Breast epithelium (tissue), 4 donors: Measurements from ENCODE around the gene SLC6A3. TPM values are rescaled to one million over a fixed set of nuclear protein-coding genes. Genes with fewer than 3 reads are reported as not detected.
A peak's percentile ranks its signal among the peaks of the same experiment; 100 is the strongest.

Source experiments
- DNase-seq, 2 donors: peaks; one replicate each; pipeline ENCODE4 v3.0.0-alpha.2; 2019; ENCODE audit warnings: low spot score in 2 of 2
- H3K27ac ChIP-seq, 2 donors: fragments of 200-600 bp; sonication (generic) in 1 of 2; one replicate each; pipeline ENCODE4 v1.5.1; 2016 to 2019; ENCODE audit warnings: mild to moderate bottlenecking in 1 of 2
- H3K27me3 ChIP-seq, 2 donors: fragments of 200-600 bp; sonication (generic) in 1 of 2; one replicate each; pipeline versions ENCODE4 v1.5.1 to v1.6.0; 2017 to 2019; ENCODE audit warnings: control low read depth in 1 of 2, mild to moderate bottlenecking in 1 of 2
- H3K36me3 ChIP-seq: fragments of 200-600 bp; one replicate; pipeline ENCODE4 v1.5.1; 2019
- H3K4me1 ChIP-seq, 2 donors: fragments of 200-600 bp; sonication (generic); one replicate each; pipeline ENCODE4 v1.5.1; 2016 to 2019; ENCODE audit warnings: control low read depth in 1 of 2
- H3K4me3 ChIP-seq, 3 donors: fragments of 200-600 bp; sonication (generic); 1 replicate in 2 of 3; 2 replicates in 1 of 3; pipeline ENCODE4 v1.5.1; 2016 to 2019; ENCODE audit warnings: mild to moderate bottlenecking in 3 of 3, moderate library complexity in 2 of 3
- H3K9me3 ChIP-seq, 2 donors: fragments of 200-600 bp; sonication (generic) in 1 of 2; one replicate each; pipeline ENCODE4 v1.5.1; 2016 to 2019; ENCODE audit warnings: control low read depth in 1 of 2
- CTCF ChIP-seq, 3 donors: fragments of 450-650 bp; IDR thresholded peaks; one replicate each; pipeline ENCODE4 v1.5.1; 2016 to 2017; ENCODE audit warnings: antibody characterized with exemption in 3 of 3, mild to moderate bottlenecking in 3 of 3, moderate library complexity in 3 of 3
- POLR2A ChIP-seq: fragments of 450-650 bp; IDR thresholded peaks from one replicate; pipeline ENCODE4 v1.6.1; 2016; ENCODE audit warnings: antibody characterized with exemption, mild to moderate bottlenecking, moderate library complexity
- POLR2AphosphoS5 ChIP-seq, 3 donors: sonication (generic); formaldehyde crosslinking; IDR thresholded peaks; one replicate each; pipeline ENCODE4 v1.6.1; 2017; ENCODE audit warnings: antibody characterized with exemption in 3 of 3
- intact Hi-C: fragments of 100-400 bp; cut with DNase I; formaldehyde crosslinking; loops from one replicate; pipeline ENCODE4 v1.15.1; 2023; ENCODE audit warnings: low total_unique reads
- total RNA-seq, 3 donors: library from RNA; depleted of rRNA; stranded (reverse); fragments of >200 nt; gene quantifications; one replicate each; pipeline ENCODE4 v1.1.0, GENCODE V29; 2016

Gene SLC6A3
- total RNA-seq, 3 donors from 2014 or later, result under 0.01 to 0.32 (median 0.15) TPM

GRCh38 chr5:1431021-1431811 is 14.0 kb downstream of the SLC6A3 start:
- H3K4me1 ChIP-seq, result no peaks in the 10 kb centered on the region
- H3K9me3 ChIP-seq, result peaks cover 34 to 36% of the 10 kb centered on the region in 2 donors
- no peak overlapping the region for H3K27ac ChIP-seq
- no peak for TF ChIP-seq CTCF (IDR thresholded peaks at IDR 0.05)
- TF ChIP-seq POLR2AphosphoS5 (IDR thresholded peaks at IDR 0.05), result no peak
- no peak for TF ChIP-seq POLR2A
- intact Hi-C loops, result no loop called here
- H3K4me3 ChIP-seq, result no peak overlapping the region
- DNase-seq, result peak in 1 of 2 donors; percentile 51
- H3K36me3 ChIP-seq, result no peaks in the 10 kb centered on the region
- peaks cover 0 to 2% of the 10 kb centered on the region in 2 donors for H3K27me3 ChIP-seq

- Histone ChIP-seq H3K4me1 (no peaks in the 10 kb centered on the region), H3K4me3 (no peak overlapping the region), H3K27me3 (peaks cover 0 to 2% of the 10 kb centered on the region in 2 donors), H3K9me3 (peaks cover 34 to 36% of the 10 kb centered on the region in 2 donors), H3K36me3 (no peaks in the 10 kb centered on the region), H3K27ac (no peak overlapping the region)
- no peak for TF ChIP-seq POLR2AphosphoS5 (IDR thresholded peaks at IDR 0.05)
- no peak for TF ChIP-seq CTCF (IDR thresholded peaks at IDR 0.05)
- no peak for TF ChIP-seq POLR2A
- peak in 1 of 2 donors; percentile 49 for DNase-seq
- intact Hi-C loops, result no loop called here
Measured at GRCh38 chr5:1430121-1430795, 15.0 kb downstream of the SLC6A3 start.

- peak in 1 of 2 donors; percentile 52 for DNase-seq
- peaks cover 0 to 3% of the 10 kb centered on the region in 2 donors for H3K27me3 ChIP-seq
- intact Hi-C loops, result no loop called here
- H3K4me1 ChIP-seq, result no peaks in the 10 kb centered on the region
- H3K27ac ChIP-seq, result no peak overlapping the region
- TF ChIP-seq POLR2AphosphoS5 (IDR thresholded peaks at IDR 0.05), result no peak
- TF ChIP-seq POLR2A, result no peak
- no peak overlapping the region for H3K4me3 ChIP-seq
- peaks cover 34 to 36% of the 10 kb centered on the region in 2 donors for H3K9me3 ChIP-seq
- no peaks in the 10 kb centered on the region for H3K36me3 ChIP-seq
Measured at GRCh38 chr5:1429496-1429895, 15.7 kb downstream of the SLC6A3 start.

GRCh38 chr5:1429066-1429465 is 16.2 kb downstream of the SLC6A3 start:
- no peak overlapping the region for H3K27ac ChIP-seq
- TF ChIP-seq CTCF (IDR thresholded peaks at IDR 0.05) (no peak), POLR2A (no peak), POLR2AphosphoS5 (IDR thresholded peaks at IDR 0.05) (no peak)

GRCh38 chr5:1428107-1428506 is 17.1 kb downstream of the SLC6A3 start:
- Histone ChIP-seq H3K36me3 (no peaks in the 10 kb centered on the region), H3K9me3 (peaks cover 31 to 36% of the 10 kb centered on the region in 2 donors)
- intact Hi-C loops, result no loop called here

More at GRCh38 chr5:1429066-1429465, 16.2 kb downstream of the SLC6A3 start:
- no peaks in the 10 kb centered on the region for H3K4me1 ChIP-seq
- no peak overlapping the region for H3K4me3 ChIP-seq
- DNase-seq, result peak in 1 of 2 donors; percentile 17
- no peaks in the 10 kb centered on the region for H3K36me3 ChIP-seq
- intact Hi-C loops, result no loop called here
- peaks cover 0 to 7% of the 10 kb centered on the region in 2 donors for H3K27me3 ChIP-seq
- H3K9me3 ChIP-seq, result peaks cover 34 to 36% of the 10 kb centered on the region in 2 donors

More at GRCh38 chr5:1428107-1428506, 17.1 kb downstream of the SLC6A3 start:
- TF ChIP-seq CTCF (IDR thresholded peaks at IDR 0.05) (no peak), POLR2A (no peak), POLR2AphosphoS5 (IDR thresholded peaks at IDR 0.05) (no peak)
- peaks cover 0 to 14% of the 10 kb centered on the region in 2 donors for H3K27me3 ChIP-seq
- H3K4me3 ChIP-seq, result no peak overlapping the region
- H3K27ac ChIP-seq, result no peak overlapping the region
- DNase-seq, result no peak
- no peaks in the 10 kb centered on the region for H3K4me1 ChIP-seq
